Stimulated activated naive CD8-positive, alpha-beta T cell treated with anti-CD3 and anti-CD28 coated beads, Interleukin-15, amount 100 ng/mL, for 72 hours (primary cell): Measurements from ENCODE around the gene KRTAP12-3.
A peak's percentile ranks its signal among the peaks of the same experiment; 100 is the strongest.
"Not testable (repeated sequence)": the region's sequence is repeated elsewhere in the genome, so short reads cannot be mapped to it uniquely, and the experiment has no call there.

Source experiments
- ATAC-seq: fragments of 150-1000 bp; cut with Tn5 transposase; 2 replicates; pipeline ENCODE4 v1.10.0; 2021; ENCODE audit warnings: mild to moderate bottlenecking, moderate library complexity
- DNase-seq, 2 donors: peaks; one replicate each; pipeline ENCODE4 v3.0.0; 2021 to 2022
- H3K27ac Mint-ChIP-seq, 2 donors: one replicate each; pipeline ENCODE4 v1.8.0; 2022; ENCODE audit warnings: mild to moderate bottlenecking in 2 of 2, mixed read lengths in 2 of 2, moderate library complexity in 2 of 2
- H3K27me3 Mint-ChIP-seq: one replicate; pipeline ENCODE4 v1.8.0; 2022; ENCODE audit warnings: mixed read lengths
- H3K4me1 Mint-ChIP-seq: one replicate; pipeline ENCODE4 v1.8.0; 2022; ENCODE audit warnings: mild to moderate bottlenecking, mixed read lengths
- H3K4me3 Mint-ChIP-seq, 2 donors: one replicate each; pipeline ENCODE4 v1.8.0; 2022; ENCODE audit warnings: mild to moderate bottlenecking in 2 of 2, mixed read lengths in 2 of 2, moderate library complexity in 1 of 2
- H3K9me3 Mint-ChIP-seq, 2 donors: one replicate each; pipeline ENCODE4 v1.8.0; 2022; ENCODE audit warnings: mixed read lengths in 2 of 2

KRTAP12-3 gene

GRCh38 chr21:44654576-44655175 lies 3.1 kb upstream of the KRTAP12-3 start, which contains the start of gene KRTAP12-4:
KRTAP12-4 (minus strand) TSS chr21:44654659; CDS start chr21:44654614, 45 bp downstream.
- ATAC-seq = no peak
- peaks cover 79% of the 10 kb centered on the region for H3K4me1 Mint-ChIP-seq
- no peaks in the 10 kb centered on the region for H3K27me3 Mint-ChIP-seq
- no peak for DNase-seq
- peak within 1 kb of the TSS; percentile 20 to 94 for H3K27ac Mint-ChIP-seq
- H3K9me3 Mint-ChIP-seq = peaks cover 17 to 57% of the 10 kb centered on the region in 2 donors
- peak within 1 kb of the TSS in 1 of 2 donors; percentile 13 for H3K4me3 Mint-ChIP-seq

DNA sequence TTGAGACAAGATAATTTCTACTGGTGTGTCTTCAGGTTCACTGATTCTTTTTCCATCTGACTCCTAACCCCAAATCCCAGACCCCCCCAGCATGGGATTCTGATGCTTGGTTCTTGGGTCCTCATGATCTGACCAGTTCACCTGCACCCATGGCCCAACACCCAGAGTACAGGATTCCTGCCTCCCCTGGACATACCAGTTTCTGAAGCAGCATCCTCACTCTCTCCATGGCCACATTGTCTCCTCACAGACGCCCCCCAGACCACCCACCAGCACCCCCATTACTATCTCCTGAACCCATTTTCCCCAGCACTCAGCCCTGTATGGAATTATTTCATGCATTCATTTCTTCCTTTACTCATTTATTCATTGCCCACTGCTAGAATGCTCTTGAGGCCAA lies 864 bp upstream of the KRTAP12-3 start:
- Mint-ChIP-seq H3K9me3 (peaks cover 17 to 69% of the 10 kb centered on the region in 2 donors), H3K27ac (peak overlapping the region in 1 of 2 donors; percentile 84), H3K4me1 (peaks cover 71% of the 10 kb centered on the region), H3K4me3 (peak overlapping the region; percentile 75 to 77), H3K27me3 (no peaks in the 10 kb centered on the region)
- DNase-seq = no peak
- ATAC-seq = no peak

GRCh38 chr21:44658541-44658910 lies 794 bp downstream of the KRTAP12-3 start:
- no peaks in the 10 kb centered on the region for H3K27me3 Mint-ChIP-seq
- ATAC-seq (no peak), DNase-seq (no peak)
- H3K9me3 Mint-ChIP-seq = peaks cover 21 to 72% of the 10 kb centered on the region in 2 donors
- peak overlapping the region; percentile 1 to 24 for H3K27ac Mint-ChIP-seq
- H3K4me1 Mint-ChIP-seq = peaks cover 69% of the 10 kb centered on the region
- H3K4me3 Mint-ChIP-seq = peak overlapping the region; percentile 75 to 77

- Mint-ChIP-seq H3K4me1 (peaks cover 64% of the 10 kb centered on the region), H3K4me3 (peak overlapping the region; percentile 75 to 77), H3K27ac (peak overlapping the region in 1 of 2 donors; percentile 72)
These were observed 1.3 kb downstream of the KRTAP12-3 start for GRCh38 chr21:44658913-44659595.

DNA sequence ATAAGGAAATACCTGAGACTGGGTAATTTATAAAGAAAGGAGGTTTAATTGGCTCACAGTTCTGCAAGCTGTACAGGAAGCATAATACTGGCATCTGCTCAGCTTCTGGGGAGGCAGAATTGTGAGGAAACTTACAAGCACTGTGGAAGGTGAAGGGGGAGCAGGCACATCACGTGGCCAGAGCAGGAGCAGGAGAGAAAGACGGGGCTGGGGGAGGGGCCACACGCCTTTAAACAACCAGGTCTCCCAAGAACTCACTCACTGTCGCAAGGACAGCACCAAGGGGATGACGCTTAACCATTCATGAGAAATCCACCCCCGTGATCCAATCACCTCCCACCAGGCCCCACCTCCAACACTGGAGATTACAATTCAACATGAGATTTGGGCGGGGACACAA lies 3.8 kb downstream of the KRTAP12-3 start:
- Mint-ChIP-seq H3K9me3 (peaks cover 16 to 44% of the 10 kb centered on the region in 2 donors), H3K27ac (peak overlapping the region in 1 of 2 donors; percentile 55), H3K4me1 (peaks cover 39% of the 10 kb centered on the region)
- DNase-seq, ATAC-seq, H3K4me3 Mint-ChIP-seq, H3K27me3 Mint-ChIP-seq: not testable (repeated sequence)

More at GRCh38 chr21:44658913-44659595, 1.3 kb downstream of the KRTAP12-3 start:
- Mint-ChIP-seq H3K27me3 (no peaks in the 10 kb centered on the region), H3K9me3 (peaks cover 23 to 67% of the 10 kb centered on the region in 2 donors)
- DNase-seq = no peak
- ATAC-seq = peak; percentile 54

DNA sequence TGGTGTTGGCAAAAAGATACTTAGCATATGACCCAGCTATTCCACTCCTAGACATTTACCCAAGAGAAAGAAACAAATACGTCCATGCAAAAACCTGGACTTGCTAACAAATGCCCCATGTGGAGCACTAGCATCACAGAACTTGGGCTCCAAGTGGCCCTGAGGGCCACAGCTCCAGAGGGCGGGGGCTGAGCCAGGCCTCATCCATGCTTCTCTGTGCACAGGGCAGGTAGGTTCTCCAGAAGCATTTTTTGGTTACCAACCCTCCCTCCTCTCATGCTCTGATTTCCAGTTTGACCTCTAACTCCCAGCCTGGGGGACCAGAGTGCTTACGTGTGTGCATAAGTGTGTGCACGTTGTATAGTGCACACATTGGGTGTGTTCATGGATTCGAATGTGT lies 7.0 kb downstream of the KRTAP12-3 start:
- Mint-ChIP-seq H3K27me3 (no peaks in the 10 kb centered on the region), H3K9me3 (peaks cover 11 to 29% of the 10 kb centered on the region in 2 donors), H3K4me1 (peaks cover 10% of the 10 kb centered on the region), H3K4me3 (no peak overlapping the region), H3K27ac (no peak overlapping the region)
- DNase-seq (no peak), ATAC-seq (no peak)

DNA sequence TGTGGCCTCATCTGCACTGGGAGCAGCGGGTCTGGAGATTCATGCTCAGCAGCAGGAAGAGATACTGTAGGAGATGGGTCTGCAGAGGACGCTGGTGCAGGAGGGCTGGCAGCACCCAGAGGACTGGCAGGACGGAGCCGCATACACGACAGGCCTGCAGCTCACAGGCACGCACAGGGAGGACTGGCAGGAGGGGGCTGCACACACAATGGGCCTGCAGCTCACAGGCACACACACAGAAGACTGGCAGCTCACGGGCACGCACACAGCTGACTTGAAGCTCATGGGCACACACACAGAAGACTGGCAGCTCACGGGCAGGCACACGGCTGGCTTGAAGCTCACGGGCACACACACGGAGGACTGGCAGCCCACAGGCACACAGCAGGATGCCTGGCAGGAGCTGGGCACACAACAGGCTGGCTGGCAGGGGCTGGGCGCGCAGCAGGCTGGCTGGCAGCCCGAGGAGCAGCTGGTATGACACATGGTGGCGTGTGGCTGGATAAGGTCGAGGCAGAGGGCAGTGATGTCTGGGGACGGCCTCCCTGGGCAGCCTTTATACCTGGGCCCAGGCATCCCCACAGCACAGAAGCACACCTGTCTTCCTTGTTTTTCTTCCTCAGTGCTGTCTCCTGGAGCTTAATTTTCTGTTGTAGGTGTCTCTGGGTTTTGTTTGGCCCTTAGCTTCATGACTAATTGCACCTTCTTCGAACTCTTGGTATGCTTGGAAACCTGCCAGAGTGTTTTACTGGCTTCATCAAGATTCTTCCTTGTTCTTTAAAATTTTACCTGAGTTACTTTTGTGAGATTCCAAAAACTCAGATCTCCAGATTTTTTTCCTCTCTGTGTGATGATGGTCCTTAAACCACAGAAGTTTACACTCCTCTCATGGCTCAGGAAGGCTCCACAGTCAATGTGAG lies 8.9 kb downstream of the KRTAP12-3 start, which contains the start of gene KRTAP12-2:
Gene KRTAP12-2 (minus strand): TSS at position 527 of the 920 bp plus-strand sequence. CDS start 41 bp downstream, at position 486.
- Mint-ChIP-seq H3K9me3 (peaks cover 15 to 39% of the 10 kb centered on the region in 2 donors), H3K4me1 (peaks cover 8% of the 10 kb centered on the region), H3K27ac (peak within 1 kb of the TSS in 1 of 2 donors; percentile 3), H3K27me3 (no peaks in the 10 kb centered on the region), H3K4me3 (no peak within 1 kb of the TSS)
- DNase-seq (no peak), ATAC-seq (no peak)

DNA sequence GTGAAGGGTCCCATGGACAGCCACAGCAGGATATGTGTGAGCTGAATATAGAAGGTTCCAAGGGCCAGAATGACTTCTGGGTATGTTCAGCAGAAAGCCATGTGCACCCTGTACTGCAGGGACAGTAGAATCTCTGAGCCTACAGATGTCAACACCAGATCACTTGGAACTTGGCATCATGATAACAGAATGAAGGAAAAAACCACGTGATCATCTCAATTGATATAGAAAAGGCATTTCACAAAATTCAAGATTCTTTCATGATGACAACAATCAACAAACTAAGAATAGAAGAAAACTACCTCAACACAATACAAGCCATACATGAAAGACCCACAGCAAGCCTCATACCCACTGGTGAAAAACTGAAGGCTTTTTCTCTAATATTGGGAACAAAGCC lies 9.9 kb downstream of the KRTAP12-3 start:
- DNase-seq (no peak), ATAC-seq (no peak)
- no peak overlapping the region for H3K4me3 Mint-ChIP-seq
- H3K4me1 Mint-ChIP-seq = peaks cover 8% of the 10 kb centered on the region
- H3K27ac Mint-ChIP-seq = no peak overlapping the region
- no peaks in the 10 kb centered on the region for H3K27me3 Mint-ChIP-seq
- peaks cover 15 to 37% of the 10 kb centered on the region in 2 donors for H3K9me3 Mint-ChIP-seq

GRCh38 chr21:44670642-44671432 lies 13.1 kb downstream of the KRTAP12-3 start:
- peaks cover 26 to 55% of the 10 kb centered on the region in 2 donors for H3K9me3 Mint-ChIP-seq
- H3K4me3 Mint-ChIP-seq = no peak overlapping the region

DNA sequence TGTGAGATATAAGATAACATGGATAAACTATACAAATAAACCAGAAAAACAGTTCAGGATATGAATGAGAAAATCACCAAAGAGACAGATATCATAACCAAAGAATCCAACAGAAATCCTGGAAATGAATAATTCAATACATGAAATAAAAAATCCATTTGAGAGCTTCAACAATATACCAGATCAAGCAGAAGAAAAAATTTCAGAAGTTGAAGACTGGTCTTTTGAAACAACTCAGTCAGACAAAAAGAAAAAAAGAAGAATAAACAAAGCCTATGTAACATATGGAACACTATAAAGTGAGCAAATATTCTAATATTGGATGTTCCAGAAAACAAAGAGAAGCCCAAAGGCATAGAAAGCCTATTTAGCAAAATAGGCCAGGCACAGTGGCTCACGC lies 14.2 kb downstream of the KRTAP12-3 start:
- peaks cover 8% of the 10 kb centered on the region for H3K4me1 Mint-ChIP-seq
- no peak for DNase-seq
- H3K9me3 Mint-ChIP-seq = peaks cover 29 to 55% of the 10 kb centered on the region in 2 donors
- H3K27me3 Mint-ChIP-seq = no peaks in the 10 kb centered on the region
- H3K27ac Mint-ChIP-seq = peak overlapping the region in 1 of 2 donors; percentile 41
- ATAC-seq = no peak
- no peak overlapping the region for H3K4me3 Mint-ChIP-seq

More at GRCh38 chr21:44670642-44671432, 13.1 kb downstream of the KRTAP12-3 start:
- Mint-ChIP-seq H3K27ac (no peak overlapping the region), H3K27me3 (no peaks in the 10 kb centered on the region), H3K4me1 (peaks cover 8% of the 10 kb centered on the region)
- DNase-seq (no peak), ATAC-seq (no peak)

DNA sequence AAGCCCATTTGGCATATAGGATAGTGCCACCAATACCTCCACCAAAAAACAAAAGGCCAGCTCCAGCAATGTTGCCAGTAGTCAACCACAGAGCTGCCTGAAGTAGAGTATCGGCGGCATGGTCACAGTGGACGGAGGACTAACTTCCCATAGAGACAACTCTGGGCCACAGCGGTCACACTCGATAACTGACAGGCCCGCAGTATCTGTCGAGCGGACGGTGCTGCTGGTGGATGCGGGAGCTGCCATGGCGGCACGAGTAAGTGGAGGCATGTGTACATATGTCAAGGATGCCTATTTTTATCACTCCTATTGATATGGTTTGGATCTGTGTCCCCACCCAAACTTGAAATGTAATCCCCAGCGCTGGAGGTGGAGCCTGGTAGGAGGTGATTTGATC lies 20.1 kb downstream of the KRTAP12-3 start:
- no peak overlapping the region for H3K4me3 Mint-ChIP-seq
- H3K27ac Mint-ChIP-seq = no peak overlapping the region
- no peak for ATAC-seq
- H3K9me3 Mint-ChIP-seq = peaks cover 16 to 18% of the 10 kb centered on the region in 2 donors
- no peaks in the 10 kb centered on the region for H3K27me3 Mint-ChIP-seq
- no peaks in the 10 kb centered on the region for H3K4me1 Mint-ChIP-seq
- no peak for DNase-seq

DNA sequence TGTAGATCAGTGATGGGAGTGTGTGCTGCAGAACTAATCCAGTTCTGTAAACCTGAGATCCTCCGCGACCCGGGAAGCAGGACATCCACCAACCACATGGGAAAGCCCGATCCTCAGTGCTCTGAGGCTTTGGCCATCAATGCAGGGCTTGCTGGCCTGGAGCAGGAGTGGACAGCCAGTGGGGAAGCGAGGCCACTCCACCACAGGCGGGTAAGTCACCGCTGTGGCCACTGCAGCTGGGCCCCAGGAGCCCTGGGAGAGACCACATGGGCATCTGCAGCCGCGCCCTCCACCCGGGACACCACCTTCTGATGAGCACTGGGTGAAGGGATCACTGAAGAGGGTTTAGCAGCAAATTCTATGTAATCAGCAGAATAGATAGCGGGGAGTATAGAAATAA lies 23.4 kb downstream of the KRTAP12-3 start:
- no peak overlapping the region for H3K4me3 Mint-ChIP-seq

GRCh38 chr21:44681861-44682579 lies 24.3 kb downstream of the KRTAP12-3 start, which contains the start of gene KRTAP12-1:
KRTAP12-1 (minus strand) TSS chr21:44682163; CDS start chr21:44682123, 40 bp downstream.
- Mint-ChIP-seq H3K27ac (peak within 1 kb of the TSS in 1 of 2 donors; percentile 10), H3K4me1 (peaks cover 17% of the 10 kb centered on the region), H3K27me3 (no peaks in the 10 kb centered on the region), H3K9me3 (no peaks in the 10 kb centered on the region), H3K4me3 (no peak within 1 kb of the TSS)
- no peak for ATAC-seq
- DNase-seq = no peak

More for the DNA sequence above, 23.4 kb downstream of the KRTAP12-3 start:
- peak overlapping the region in 1 of 2 donors; percentile 10 for H3K27ac Mint-ChIP-seq
- H3K4me1 Mint-ChIP-seq = peaks cover 8% of the 10 kb centered on the region
- H3K27me3 Mint-ChIP-seq = no peaks in the 10 kb centered on the region
- no peak for ATAC-seq
- peaks cover 0 to under 1% of the 10 kb centered on the region in 2 donors for H3K9me3 Mint-ChIP-seq
- DNase-seq = no peak

- no peak for ATAC-seq
- Mint-ChIP-seq H3K4me1 (peaks cover 17% of the 10 kb centered on the region), H3K4me3 (no peak overlapping the region), H3K27me3 (no peaks in the 10 kb centered on the region), H3K9me3 (no peaks in the 10 kb centered on the region), H3K27ac (no peak overlapping the region)
- DNase-seq = no peak
These were observed 24.9 kb downstream of the KRTAP12-3 start for GRCh38 chr21:44682580-44683151.
